Bone marrow (tissue), 2 donors: ENCODE results near the gene KCTD14.
"Not testable (repeated sequence)": the region's sequence is repeated elsewhere in the genome, so short reads cannot be mapped to it uniquely, and the experiment has no call there.

Experiments
- DNase-seq, 2 donors: peaks; one replicate each; lab custom pipeline; 2025; lab: John Stamatoyannopoulos, UW

The KCTD14 gene, protein sequence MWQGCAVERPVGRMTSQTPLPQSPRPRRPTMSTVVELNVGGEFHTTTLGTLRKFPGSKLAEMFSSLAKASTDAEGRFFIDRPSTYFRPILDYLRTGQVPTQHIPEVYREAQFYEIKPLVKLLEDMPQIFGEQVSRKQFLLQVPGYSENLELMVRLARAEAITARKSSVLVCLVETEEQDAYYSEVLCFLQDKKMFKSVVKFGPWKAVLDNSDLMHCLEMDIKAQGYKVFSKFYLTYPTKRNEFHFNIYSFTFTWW

DNA sequence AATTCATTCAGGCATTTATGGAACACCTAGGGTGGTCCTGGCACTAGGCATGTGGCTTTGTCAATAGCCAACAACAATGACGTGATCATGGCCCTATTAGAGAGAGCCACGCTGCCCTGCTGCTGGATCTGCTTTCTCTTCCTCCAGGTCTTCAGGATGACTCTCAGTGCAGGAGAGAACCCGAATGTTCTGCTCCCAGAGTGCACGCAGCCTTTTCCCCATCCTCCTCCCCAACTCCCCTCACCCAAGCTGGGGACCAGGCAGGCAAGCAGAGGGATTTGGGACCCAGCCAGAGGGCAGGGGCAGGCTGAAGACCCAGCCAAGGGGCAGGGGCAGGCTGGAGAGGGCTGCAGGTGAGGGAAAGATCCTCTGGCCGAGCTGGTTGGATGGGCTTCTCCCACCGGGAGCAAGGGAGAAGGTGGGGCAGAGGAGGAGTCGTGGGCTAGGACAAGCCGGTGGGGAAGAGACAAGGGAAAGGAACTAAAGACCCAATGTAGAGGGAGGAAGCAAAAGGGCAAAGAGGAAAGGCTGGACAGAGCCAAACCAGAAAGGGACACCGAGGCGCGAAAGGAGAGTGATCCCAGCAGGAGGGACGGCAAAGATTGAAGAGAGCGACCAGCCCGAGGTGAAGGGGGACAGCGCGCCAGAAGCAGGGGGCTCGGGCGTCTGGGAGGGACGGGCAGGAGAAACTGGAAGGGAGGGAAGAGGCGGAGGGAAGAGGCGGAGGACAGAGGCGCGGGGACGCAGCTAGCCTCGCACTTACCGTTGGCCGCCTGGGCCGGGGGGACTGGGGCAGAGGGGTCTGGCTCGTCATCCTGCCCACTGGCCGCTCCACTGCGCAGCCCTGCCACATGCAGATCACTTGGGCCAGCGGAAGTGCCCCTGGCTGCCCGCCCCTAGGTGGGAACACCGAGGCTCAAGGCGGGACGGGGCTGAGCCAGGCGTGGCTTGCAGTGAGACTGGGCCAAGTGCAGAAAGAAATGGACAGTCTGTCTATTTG lies at the start of gene KCTD14:
Gene KCTD14 (minus strand): TSS at position 880 of the 1,000 bp plus-strand sequence. CDS start 27 bp downstream, at position 853.
- DNase-seq, result no peak

DNA sequence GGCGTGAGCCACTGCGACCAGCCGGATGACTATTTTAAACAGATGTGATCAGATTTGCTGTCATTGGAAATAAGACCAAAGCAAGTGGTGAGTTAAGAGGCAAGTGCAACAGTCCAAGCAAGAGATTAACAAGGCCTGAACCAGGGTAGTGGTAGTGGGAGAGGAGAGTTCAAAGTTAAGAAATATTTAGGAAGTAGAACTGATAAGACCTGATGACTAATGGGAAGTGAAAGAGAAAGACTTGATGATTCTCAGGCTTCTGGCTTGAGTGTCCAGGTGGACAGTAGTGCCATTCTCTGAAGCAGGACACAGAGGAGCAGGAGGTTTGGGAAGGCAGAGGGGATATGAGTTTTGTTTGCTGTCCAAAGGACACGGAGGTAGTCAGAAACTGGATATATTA lies 49.4 kb upstream of the KCTD14 start:
- DNase-seq, result no peak

DNA sequence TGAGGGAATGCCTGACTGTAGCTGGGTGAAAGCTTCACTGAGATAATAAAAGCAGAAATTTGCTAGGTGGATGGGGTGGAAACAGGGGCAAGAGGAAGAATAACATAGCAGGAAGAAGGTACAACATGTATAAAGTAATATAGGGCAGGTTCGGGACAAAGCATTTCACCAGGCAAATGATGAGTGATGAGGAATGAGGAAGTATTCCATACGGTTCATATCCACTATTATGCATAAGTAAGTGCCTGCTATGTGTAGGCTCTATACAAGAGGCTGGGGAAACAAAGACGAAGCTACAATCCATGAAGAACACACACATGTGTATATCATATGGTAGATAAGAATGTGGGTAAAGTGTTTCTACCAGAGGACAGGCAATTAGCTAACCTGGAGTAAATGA lies 48.6 kb upstream of the KCTD14 start:
- DNase-seq, result no peak

DNA sequence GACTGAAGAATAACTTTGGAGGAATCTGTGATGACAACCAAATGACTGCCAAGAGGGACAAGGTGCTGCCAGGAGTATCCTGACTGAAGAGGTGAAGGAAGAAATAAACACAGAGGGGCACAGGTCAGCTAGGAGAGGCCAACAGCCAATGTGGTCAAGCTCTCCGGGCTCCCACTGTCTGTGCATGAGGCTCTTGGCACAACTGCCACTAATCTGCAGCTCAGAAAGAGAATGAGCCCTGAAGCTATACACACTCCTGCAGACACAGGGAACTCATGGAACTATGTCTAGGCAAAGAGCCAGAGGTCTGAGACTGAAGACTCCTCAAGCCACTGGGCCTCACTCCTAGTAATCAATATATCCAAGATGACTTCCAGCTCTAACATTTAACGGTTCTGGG lies 47.5 kb upstream of the KCTD14 start:
- DNase-seq, result no peak

DNA sequence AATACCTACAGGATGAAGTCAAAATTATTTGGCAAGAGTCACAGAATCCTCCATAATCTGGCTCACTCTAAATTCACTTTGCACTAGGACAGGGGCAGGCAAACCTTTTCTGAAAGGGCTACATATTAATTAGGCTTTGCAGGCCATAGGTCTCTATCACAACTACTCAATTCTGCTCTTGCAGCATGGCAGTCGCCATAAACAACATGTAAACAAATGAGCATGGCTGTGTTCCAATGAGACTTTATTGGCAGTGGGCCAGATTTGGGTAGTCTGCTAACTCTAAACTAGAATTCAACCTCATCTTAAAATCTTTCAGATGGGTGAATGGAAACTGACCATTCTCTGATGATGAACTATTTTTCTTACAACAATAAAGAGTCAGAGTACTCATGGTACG lies 46.4 kb upstream of the KCTD14 start:
- DNase-seq, result no peak

DNA sequence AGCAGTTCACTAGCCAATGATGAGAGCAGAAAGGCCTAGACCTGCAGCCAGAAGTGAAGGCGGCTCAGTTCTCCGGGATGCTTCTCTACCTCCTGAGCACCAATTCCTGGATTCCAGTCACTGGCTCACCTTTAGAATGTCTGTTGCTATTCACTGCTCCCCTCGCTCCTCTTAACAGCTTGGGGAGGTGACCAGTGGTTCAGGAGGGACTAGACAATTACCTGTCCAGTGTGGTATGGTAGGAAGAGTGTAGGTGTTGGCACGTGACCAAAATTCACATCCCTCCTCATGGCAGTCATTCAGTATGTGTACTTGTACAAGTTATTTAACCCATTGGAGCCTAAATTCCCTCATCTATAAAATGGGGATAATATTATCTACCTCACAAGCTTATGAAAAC lies 44.6 kb upstream of the KCTD14 start:
- DNase-seq, result no peak

DNA sequence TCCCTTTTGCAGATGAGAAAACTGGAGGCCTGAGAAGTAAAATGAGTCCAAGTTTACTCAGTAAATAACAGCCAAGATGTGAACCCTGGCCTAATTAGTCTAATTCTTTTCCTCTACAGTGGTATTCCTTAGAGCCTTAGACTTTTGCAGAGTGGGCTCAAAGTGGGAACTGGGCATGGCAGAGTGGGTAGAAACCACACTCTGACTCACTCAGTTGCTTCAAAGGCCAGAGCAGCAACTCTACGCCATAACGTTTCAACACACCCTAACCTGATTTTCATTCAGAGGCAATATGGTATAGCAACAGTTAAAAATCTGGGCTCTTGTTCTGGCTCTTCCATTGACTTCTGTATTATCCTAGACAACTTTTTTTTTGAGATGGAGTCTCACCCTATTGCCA lies 43.4 kb upstream of the KCTD14 start:
- no peak for DNase-seq

DNA sequence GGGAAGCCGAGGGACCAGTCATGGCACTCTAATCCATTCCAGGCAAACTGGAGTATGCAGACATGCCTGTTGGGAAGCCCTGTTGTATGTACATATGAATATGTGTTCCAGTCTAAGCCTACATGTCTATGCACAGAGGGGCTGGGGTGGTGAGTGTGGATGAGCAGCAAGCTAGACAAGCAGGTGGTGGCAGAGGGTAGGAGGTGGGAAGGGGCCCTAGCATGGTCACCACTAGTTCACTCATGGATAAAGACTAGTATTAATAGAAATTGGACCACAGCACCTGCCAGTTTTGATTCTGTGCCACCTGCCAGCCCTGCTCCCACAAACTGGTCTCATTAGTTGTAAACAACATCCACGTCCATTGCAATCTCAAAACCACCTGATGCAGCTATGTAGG lies 42.1 kb upstream of the KCTD14 start:
- no peak for DNase-seq

DNA sequence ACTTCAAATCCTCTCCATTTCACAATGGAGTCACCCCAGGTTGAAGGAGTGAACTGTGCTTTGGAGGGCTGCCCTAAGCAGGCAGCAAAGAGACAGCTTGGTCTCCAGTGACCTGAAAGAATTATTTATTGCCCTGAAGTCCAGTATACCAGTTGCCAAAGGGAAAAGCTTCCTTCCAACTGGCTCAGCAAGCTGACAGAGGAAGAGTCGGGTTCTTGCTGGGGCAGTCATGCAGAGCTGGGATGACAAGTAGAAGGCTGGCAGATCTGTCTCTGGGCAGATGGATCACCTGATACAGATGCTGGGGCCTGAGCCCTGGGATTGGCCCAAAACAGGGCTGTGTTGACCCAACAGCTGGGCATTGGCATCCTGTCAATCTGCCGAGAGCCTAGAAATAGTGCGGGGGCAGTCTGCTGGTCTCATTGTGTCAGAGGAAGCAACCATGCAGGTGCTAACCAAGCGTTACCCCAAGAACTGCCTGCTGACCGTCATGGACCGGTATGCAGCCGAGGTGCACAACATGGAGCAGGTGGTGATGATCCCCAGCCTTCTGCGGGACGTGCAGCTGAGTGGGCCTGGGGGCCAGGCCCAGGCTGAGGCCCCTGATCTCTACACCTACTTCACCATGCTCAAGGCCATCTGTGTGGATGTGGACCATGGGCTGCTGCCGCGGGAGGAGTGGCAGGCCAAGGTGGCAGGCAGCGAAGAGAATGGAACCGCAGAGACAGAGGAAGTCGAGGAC lies 40.5 kb upstream of the KCTD14 start, which contains the start of gene THRSP:
Gene THRSP (plus strand): TSS at position 422 of the 742 bp plus-strand sequence. CDS start 21 bp downstream, at position 443.
- no peak for DNase-seq

DNA sequence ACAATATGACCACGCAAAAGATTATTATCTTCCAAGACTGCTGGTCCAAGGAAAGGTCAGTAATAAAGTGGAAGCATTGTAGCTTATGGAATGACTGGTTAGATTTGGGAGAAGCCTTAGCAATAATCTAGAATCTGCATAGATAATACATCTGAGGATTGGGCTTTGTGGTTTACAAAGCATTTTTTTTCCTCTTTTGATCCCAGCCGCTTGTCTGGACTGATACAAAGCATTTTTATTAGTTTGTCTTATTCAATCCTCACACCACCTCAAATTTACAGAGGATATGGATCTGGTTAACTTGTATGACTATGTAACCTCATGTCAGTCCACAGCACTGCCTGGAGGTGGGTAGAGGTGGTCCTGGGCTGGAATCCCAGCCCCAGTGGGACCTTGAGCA lies 39.6 kb upstream of the KCTD14 start:
- DNase-seq, result no peak

DNA sequence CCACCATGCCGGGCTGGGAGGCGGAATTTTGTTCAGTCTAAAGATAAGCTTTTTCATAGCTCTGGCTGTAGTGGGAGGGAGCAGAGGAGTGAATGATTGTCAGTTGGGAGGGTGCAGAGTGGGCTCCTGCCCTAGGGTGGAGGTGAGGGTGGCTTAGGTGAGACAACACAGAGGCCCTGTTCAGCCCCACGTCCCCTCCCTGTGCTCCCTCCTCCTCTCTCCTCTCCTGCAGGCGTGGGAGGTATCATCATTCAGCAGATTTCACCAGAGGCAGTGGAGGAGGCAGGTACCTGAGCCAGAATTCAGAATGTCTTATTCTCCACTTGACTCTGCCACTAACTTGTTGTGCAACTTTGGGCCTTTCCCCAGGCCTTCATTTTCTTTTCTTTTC lies 38.8 kb upstream of the KCTD14 start:
- no peak for DNase-seq

DNA sequence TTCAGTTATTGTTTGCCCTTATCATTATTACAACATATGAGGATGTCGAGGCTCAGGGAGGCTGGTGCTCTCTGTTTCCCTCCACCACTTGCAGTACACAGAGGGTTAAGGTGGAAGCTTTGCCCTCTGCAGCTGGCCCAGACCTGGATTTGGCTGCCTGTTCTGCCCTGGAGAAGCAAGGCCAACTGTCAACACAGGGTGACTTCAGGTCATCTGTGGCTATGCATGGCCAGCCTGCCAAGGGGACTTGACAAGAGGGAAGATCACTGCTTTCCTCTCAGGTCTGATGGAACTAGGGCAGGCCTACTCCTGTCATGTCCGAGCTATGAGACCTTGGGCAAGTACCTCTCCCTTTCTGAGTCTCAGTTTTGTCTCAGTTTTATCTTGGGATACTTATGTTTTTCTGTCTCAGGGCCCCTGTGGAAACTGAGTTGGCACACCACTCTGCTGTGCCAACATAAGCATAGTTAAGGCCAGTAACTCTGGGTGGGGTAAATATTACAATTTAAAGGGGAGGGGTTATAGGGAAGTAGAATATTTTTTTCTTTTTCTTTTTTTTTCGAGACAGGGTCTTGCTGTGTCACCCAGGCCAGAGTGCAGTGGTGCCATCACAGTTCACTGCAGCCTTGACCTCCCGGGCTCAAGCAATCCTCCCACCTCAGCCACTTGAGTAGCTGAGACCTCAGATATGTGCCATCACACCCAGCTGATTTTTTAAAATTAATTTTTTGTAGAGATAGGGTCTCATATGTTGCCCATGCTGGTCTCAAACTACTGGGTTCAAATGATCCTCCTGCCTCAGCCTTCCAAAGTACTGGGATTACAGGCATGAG lies 38.2 kb upstream of the KCTD14 start:
- DNase-seq, result no peak

DNA sequence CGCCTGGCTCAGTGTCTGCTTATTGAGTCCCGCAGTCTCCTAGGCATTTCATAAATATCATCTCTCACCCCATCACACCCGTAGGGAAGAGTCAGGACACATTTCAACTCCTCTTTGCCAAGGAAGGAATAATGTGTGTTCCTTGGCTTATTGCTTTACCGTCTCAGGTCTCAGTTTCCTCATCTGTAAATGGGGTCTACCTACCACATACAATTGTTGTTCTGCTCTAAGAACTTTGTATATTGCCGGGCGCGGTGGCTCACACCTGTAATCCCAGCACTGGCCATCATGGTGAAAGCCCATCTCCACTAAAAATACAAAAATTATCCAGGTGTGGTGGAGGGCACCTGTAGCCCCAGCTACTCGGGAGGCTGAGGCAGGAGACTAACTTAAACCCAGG lies 37.5 kb upstream of the KCTD14 start:
- DNase-seq, result no peak

DNA sequence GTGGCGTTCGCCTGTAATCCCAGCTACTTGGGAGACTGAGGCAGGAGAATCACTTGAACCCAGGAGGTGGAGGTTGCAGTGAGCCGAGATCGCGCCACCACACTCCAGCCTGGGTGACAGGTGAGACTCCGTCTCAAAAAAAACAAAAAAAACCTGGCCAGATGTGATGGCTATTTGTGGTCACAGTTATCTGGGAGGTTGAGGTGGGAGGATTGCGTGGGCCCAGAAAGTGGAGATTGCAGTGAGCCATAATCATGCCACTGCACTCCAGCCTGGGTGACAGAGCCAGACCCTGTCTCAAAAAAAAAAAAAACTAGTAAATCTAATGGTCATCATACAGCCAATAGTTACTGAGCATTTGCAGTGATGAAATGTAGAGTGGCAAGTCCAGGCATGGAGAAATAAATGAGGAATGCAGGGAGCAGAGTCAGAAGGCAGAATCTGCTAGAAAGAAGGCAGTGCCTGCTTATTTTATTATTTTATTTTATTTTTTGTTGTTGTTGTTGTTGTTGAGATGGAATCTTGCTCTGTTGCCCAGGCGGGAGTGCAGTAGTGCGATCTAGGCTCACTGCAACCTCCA lies 36.8 kb upstream of the KCTD14 start:
- not testable (repeated sequence) for DNase-seq

DNA sequence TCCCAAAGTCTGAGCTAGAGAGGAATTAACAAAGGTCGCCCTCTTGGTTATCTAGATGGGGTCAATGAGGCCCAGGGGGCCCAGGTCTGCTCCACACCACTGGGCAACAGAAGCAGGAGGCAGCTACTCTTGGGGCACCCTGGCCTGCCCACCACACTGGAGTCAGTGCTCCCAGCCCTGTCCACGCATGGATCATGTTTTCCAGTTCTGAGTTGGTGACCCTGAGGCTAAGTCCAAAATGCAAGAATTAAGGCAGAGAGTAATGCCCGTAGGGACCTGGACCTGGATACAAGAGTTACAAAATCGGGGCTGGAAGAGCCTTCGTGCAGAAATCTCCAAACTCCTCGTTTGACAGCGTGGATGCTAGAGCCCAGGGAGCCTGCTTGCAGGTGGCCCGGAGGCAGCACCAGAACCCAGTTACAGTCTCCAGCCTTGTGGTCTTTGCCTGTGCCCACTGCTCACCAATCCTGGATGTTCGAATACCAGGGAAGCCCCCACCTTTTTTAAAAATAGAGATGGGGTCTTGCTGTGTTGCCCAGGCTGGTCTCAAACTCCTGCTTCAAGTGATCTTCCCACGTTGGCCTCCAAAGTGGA lies 34.5 kb upstream of the KCTD14 start:
- no peak for DNase-seq

DNA sequence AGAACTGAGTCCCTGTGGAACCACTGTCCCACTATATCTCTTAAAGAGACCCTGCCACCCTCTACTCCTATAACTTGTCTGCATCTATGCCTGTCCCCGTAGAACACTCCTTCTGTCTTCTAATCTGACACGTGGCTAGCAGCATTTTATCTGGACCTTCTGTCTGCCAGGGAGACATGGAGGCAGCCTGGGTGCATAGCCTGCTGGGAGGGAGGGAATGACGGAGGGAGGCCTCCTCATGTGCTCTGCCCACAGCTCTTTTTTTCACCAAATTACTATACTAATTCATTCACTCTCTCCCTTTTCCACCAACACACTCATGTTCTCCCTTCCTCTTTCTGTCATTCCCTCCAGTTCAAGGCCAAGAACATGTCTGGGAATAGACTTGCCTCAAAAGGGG lies 33.0 kb upstream of the KCTD14 start:
- no peak for DNase-seq

DNA sequence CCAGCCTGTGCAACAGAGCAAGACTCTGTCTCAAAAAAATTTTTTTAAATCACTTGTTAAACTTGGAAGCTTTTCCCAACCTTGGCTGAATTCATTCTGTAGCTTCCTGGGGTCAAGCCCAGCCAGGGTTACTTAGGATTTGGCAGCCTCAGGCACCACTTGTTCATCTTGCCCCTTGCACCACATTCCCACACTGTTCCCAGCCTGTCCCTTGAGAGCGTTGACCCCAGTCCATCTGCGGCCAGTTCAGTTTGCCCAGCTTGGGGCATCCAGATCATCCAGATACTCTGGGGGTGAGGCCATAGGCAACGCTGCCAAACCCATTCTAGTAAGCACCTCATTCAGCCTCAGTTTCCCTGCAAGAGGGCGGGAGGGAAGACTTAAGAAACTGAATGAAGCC lies 31.9 kb upstream of the KCTD14 start:
- no peak for DNase-seq

DNA sequence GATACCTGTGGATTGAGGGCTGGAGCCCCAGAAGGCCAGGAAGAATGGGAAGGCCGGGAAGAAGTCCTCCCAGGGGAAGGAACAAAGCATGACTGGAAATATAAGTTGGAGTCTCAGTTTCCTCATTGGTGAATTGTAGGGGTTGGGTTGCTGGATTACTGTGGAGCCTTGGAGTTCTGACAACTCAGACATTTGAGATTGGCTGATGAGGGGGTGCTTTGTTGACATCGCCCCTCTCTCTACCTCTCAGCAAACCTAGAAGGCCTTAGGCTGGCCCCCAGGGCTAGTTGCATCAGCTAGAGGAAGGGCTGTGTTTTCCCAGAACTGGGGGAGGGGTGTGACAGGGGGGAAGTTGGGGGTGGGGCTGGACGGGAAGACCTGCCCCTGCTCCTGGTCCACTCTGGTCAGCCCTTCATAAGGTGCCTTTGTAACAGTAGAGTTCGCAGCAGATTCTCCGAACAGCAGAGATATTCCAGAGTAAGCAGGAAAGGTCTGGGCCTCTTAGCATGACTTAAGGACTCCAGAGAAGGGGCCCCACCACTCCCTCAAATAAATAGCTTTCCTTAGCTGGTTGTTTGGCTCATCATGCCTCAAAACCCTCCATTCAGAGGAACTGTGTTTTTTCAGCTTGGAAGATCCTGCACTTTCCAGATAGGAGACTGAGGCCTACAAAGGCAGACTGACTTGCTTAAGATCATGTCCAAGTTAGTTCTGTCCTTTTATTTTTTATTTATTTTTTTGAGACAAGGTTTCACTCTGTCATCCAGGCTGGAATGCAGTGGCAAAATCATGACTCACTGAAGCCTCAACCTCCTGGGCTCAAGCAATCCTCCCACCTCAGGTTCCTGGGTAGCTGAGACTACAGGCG lies 28.1 kb upstream of the KCTD14 start:
- no peak for DNase-seq

DNA sequence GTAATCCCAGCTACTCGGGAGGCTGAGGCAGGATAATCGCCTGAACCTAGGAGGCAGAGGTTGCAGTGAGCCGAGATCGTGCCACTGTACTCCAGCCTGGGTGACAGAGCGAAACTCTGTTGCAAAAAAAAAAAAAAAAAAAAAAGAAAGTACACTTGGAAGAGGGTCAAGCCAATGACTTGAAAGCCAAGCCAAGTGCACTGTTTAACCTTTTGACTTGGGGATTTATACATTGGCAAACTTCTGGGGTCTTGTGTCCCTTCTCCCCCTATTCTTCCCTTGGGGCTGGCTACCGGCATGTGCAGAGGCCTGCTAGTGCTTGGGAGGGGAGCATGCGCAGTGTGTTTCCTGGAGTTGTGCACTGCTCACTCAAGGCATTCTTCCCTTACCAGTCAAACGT lies 26.3 kb upstream of the KCTD14 start:
- no peak for DNase-seq

DNA sequence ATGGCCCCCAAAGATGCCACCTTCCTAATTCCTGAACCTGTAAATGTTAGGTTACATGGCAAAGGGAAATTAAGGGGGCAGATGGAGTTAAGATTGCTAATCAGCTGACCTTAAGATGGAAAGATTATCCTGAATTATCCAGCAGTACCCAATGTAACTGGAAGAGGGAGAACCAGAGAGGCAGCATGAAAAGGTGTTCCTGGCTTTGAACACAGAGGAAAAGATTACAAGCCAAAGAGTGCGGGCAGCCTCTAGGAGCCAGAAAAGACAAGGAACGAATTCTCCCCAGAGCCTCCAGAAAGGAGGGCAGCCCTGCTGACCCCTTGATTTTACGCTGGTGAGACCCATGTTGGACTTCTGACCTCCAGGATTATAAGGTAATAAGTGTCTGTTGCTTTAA lies 25.5 kb upstream of the KCTD14 start:
- DNase-seq, result no peak
